Astrocyte of the cerebellum (primary cell): ENCODE measurements around the gene SST.

ENCODE experiments used
- DNase-seq: peaks from one replicate; pipeline ENCODE4 v3.0.0-alpha.2; 2011; ENCODE audit warnings: low read depth
- H3K4me3 ChIP-seq: 2 replicates; pipeline ENCODE4 v1.5.1; 2011; ENCODE audit warnings: mild to moderate bottlenecking, low read depth, low read length, moderate library complexity
- CTCF ChIP-seq: IDR thresholded peaks from 2 replicates; pipeline ENCODE4 v1.5.1; 2012; ENCODE audit warnings: low read length, low read depth, moderate library complexity, mild to moderate bottlenecking; ENCODE audit errors: missing control alignments
- in situ Hi-C: cut with HindIII; loops from 2 replicates; pipeline ENCODE4 v1.10.0; 2017; ENCODE audit warnings: low sequenced_read_pairs

The SST gene

GRCh38 chr3:187709155-187709554 lies 39.0 kb upstream of the SST start:
- no peak for DNase-seq
- peak; percentile 15 for TF ChIP-seq CTCF
- H3K4me3 ChIP-seq = no peak overlapping the region
- in situ Hi-C loops = no loop called here

- no peak for TF ChIP-seq CTCF
- H3K4me3 ChIP-seq = no peak overlapping the region
- in situ Hi-C loops = no loop called here
- no peak for DNase-seq
These were observed 38.5 kb upstream of the SST start for GRCh38 chr3:187708696-187709095.

GRCh38 chr3:187706971-187707370 lies 36.8 kb upstream of the SST start:
- no peak overlapping the region for H3K4me3 ChIP-seq
- TF ChIP-seq CTCF = no peak
- in situ Hi-C loops = no loop called here
- no peak for DNase-seq

- no peak for DNase-seq
- no peak for TF ChIP-seq CTCF
- H3K4me3 ChIP-seq = no peak overlapping the region
- in situ Hi-C loops = no loop called here
These were observed 35.0 kb upstream of the SST start for GRCh38 chr3:187705164-187705563.

- no peak within 1 kb of the TSS for H3K4me3 ChIP-seq
- no peak for TF ChIP-seq CTCF
- DNase-seq = no peak
- in situ Hi-C loops = no loop called here
These were observed 32.4 kb upstream of the SST start, which contains the start of gene RTP2 for GRCh38 chr3:187702507-187703033. TSS of gene RTP2 (minus strand) at chr3:187702557. CDS start at chr3:187702128, 429 bp downstream.

- TF ChIP-seq CTCF = no peak
- in situ Hi-C loops = no loop called here
- no peak overlapping the region for H3K4me3 ChIP-seq
- DNase-seq = no peak
These were observed 30.1 kb upstream of the SST start for GRCh38 chr3:187700249-187700648.
